ENCODE data around the gene ASXL1.

ASXL1 gene

GRCh38 chr20:32448306-32449056, 90.3 kb downstream of the ASXL1 start:
- no peak overlapping the region for H3K4me3 ChIP-seq (ENCODE audit: extremely low read depth, insufficient read depth, low read length, poor library complexity, severe bottlenecking)
- H3K27ac ChIP-seq (ENCODE audit: low read depth, low read length, severe bottlenecking): no peak overlapping the region
- WGBS, 2 experiments (ENCODE audit: insufficient coverage in 2 of 2): 91 to 95% methylated on average over 10 of the region's 13 CpGs
- H3K9me3 ChIP-seq (ENCODE audit: control insufficient read depth, low read length): no peaks in the 10 kb centered on the region
- H3K4me1 ChIP-seq (ENCODE audit: control insufficient read depth, insufficient read depth, low read length, poor library complexity, severe bottlenecking): peaks cover 27% of the 10 kb centered on the region
- H3K36me3 ChIP-seq (ENCODE audit: control insufficient read depth, insufficient read depth, low read length): peaks cover 99% of the 10 kb centered on the region

DNA sequence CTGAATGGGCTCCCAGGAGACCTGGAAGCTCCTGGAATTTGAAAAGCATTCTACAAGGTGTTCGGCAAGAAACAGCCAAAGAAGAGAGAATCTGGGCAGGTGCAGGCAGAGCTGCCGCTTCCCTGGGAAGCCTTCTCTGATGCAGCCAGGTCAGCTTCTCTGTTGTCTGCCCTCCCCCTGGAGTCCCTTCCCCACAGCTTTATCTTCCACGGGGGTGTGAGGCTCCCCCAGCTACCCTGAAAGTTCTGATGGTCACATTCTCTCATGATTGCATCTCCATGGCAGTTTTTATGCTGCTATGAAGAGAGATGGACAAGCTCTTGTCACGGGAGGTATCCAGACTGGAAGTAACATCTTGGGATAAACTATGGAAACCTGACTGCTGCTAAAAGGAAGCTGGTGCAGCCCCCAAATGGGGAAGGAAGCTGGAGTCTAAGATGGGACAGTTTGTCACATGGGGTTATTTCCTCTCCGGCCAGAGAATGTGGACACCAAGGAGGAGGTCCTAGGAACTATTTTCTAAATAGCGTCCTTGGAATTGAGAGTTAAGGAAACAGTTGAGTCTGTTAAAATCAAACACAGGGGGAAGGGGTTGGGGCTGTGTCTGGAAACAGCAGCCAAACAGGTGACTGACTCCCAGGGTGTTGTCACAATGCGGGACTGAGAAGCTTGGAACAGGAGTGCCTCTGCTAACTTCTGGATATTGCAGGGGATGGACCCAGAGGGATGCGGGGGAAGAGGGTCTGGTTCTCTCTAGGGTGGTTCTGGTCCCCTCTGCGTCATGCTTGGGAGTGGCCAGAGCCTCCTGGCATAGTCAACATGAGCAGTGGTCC, 91.1 kb downstream of the ASXL1 start:
- peak overlapping the region; percentile 29 for H3K27ac ChIP-seq (ENCODE audit: low read depth, low read length, severe bottlenecking)
- WGBS, 2 experiments (ENCODE audit: insufficient coverage in 2 of 2): 96% methylated on average over 7 to 8 of the region's 9 CpGs
- peaks cover 27% of the 10 kb centered on the region for H3K4me1 ChIP-seq (ENCODE audit: control insufficient read depth, insufficient read depth, low read length, poor library complexity, severe bottlenecking)
- H3K4me3 ChIP-seq (ENCODE audit: extremely low read depth, insufficient read depth, low read length, poor library complexity, severe bottlenecking): no peak overlapping the region
- H3K36me3 ChIP-seq (ENCODE audit: control insufficient read depth, insufficient read depth, low read length): peaks cover 100% of the 10 kb centered on the region
- no peaks in the 10 kb centered on the region for H3K9me3 ChIP-seq (ENCODE audit: control insufficient read depth, low read length)

DNA sequence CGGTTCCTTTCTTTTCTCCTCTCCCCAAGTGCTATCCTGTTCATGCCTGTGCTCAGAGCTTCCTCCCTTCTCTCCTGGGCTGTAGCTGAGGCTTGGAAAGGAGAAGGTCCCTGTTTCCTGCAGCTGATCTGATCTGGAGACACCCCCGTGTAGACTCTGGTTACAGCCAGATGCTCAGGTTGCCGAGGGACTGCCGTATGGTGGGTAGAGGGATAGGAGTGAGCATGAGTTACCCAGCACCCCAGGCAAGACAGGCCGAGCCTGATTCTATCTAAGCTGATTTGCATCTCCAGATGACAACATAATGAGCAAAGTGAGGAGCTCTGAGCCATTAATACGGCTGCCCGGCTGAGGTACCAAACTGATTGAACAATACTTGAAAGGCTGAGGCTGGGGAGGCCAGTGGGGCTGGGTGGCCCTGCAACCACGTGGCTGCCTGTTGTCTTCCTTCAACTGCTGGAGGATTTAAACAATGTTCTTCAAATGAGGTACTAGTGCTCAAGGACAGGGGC, 91.8 kb downstream of the ASXL1 start:
- 91 to 98% methylated on average over 6 to 7 of the region's 8 CpGs for WGBS, 2 experiments (ENCODE audit: insufficient coverage in 2 of 2)
- H3K9me3 ChIP-seq (ENCODE audit: control insufficient read depth, low read length): no peaks in the 10 kb centered on the region

GRCh38 chr20:32450484-32451061, 92.4 kb downstream of the ASXL1 start:
- 93 to 96% methylated on average over 6 to 8 of the region's 9 CpGs for WGBS, 2 experiments (ENCODE audit: insufficient coverage in 2 of 2)
- H3K9me3 ChIP-seq (ENCODE audit: control insufficient read depth, low read length): no peaks in the 10 kb centered on the region
- H3K4me1 ChIP-seq (ENCODE audit: control insufficient read depth, insufficient read depth, low read length, poor library complexity, severe bottlenecking): peaks cover 22% of the 10 kb centered on the region
- peaks cover 100% of the 10 kb centered on the region for H3K36me3 ChIP-seq (ENCODE audit: control insufficient read depth, insufficient read depth, low read length)
- no peak overlapping the region for H3K4me3 ChIP-seq (ENCODE audit: extremely low read depth, insufficient read depth, low read length, poor library complexity, severe bottlenecking)
- peak overlapping the region; percentile 45 for H3K27ac ChIP-seq (ENCODE audit: low read depth, low read length, severe bottlenecking)

More for the DNA sequence above, 91.8 kb downstream of the ASXL1 start:
- Histone ChIP-seq H3K4me3 (ENCODE audit: extremely low read depth, insufficient read depth, low read length, poor library complexity, severe bottlenecking) (no peak overlapping the region), H3K4me1 (ENCODE audit: control insufficient read depth, insufficient read depth, low read length, poor library complexity, severe bottlenecking) (peaks cover 25% of the 10 kb centered on the region), H3K36me3 (ENCODE audit: control insufficient read depth, insufficient read depth, low read length) (peaks cover 100% of the 10 kb centered on the region), H3K27ac (ENCODE audit: low read depth, low read length, severe bottlenecking) (peak overlapping the region; percentile 45)

GRCh38 chr20:32451340-32451681, 93.2 kb downstream of the ASXL1 start:
- no peak overlapping the region for H3K27ac ChIP-seq (ENCODE audit: low read depth, low read length, severe bottlenecking)
- H3K9me3 ChIP-seq (ENCODE audit: control insufficient read depth, low read length): no peaks in the 10 kb centered on the region
- H3K4me3 ChIP-seq (ENCODE audit: extremely low read depth, insufficient read depth, low read length, poor library complexity, severe bottlenecking): no peak overlapping the region
- H3K36me3 ChIP-seq (ENCODE audit: control insufficient read depth, insufficient read depth, low read length): peaks cover 100% of the 10 kb centered on the region
- WGBS, 2 experiments (ENCODE audit: insufficient coverage in 2 of 2): 97 to 99% methylated on average over 6 to 8 of the region's 8 CpGs
- peaks cover 19% of the 10 kb centered on the region for H3K4me1 ChIP-seq (ENCODE audit: control insufficient read depth, insufficient read depth, low read length, poor library complexity, severe bottlenecking)

GRCh38 chr20:32451682-32452461, 93.7 kb downstream of the ASXL1 start:
- no peak overlapping the region for H3K4me3 ChIP-seq (ENCODE audit: extremely low read depth, insufficient read depth, low read length, poor library complexity, severe bottlenecking)
- 91 to 92% methylated on average over 16 to 22 of the region's 27 CpGs for WGBS, 2 experiments (ENCODE audit: insufficient coverage in 2 of 2)
- H3K27ac ChIP-seq (ENCODE audit: low read depth, low read length, severe bottlenecking): no peak overlapping the region
- H3K4me1 ChIP-seq (ENCODE audit: control insufficient read depth, insufficient read depth, low read length, poor library complexity, severe bottlenecking): peaks cover 22% of the 10 kb centered on the region
- no peaks in the 10 kb centered on the region for H3K9me3 ChIP-seq (ENCODE audit: control insufficient read depth, low read length)
- peaks cover 99% of the 10 kb centered on the region for H3K36me3 ChIP-seq (ENCODE audit: control insufficient read depth, insufficient read depth, low read length)

DNA sequence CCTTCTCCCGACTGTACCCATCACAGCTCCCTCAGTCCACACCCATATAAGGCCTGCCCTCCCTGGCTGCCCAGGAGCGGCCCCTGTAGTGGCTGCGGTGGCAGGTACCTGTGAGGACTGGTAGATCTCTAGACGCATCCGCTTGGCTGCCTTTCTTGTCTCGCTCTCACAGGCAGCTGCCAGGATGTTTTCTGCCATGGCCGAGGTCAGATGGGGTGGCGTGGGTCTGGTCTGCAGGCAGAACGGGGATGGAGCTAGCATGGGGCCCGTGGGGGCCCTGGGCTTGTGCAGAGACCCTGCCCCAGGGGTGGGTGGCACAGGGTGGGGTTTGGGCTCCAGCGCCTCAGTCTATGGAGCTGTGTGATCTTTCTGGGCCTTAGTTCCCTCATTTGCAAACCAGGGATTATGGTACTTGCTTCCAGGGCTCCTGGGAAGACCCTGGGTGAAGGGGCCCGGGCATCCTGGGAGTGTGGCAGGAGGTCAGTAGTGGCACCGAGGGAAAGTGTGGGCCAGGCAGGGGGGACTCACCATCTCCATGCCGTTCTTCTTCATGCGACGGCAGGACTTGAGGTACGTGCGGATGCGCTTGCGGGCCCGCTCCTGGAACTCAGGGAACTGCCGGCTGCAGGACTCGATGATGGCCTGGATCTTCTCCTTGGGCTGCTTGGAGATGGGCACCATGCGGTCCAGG, 94.8 kb downstream of the ASXL1 start:
- 94 to 98% methylated on average over 22 to 24 of the region's 24 CpGs for WGBS, 2 experiments (ENCODE audit: insufficient coverage in 2 of 2)
- Histone ChIP-seq H3K9me3 (ENCODE audit: control insufficient read depth, low read length) (no peaks in the 10 kb centered on the region), H3K36me3 (ENCODE audit: control insufficient read depth, insufficient read depth, low read length) (peaks cover 88% of the 10 kb centered on the region), H3K27ac (ENCODE audit: low read depth, low read length, severe bottlenecking) (no peak overlapping the region), H3K4me3 (ENCODE audit: extremely low read depth, insufficient read depth, low read length, poor library complexity, severe bottlenecking) (no peak overlapping the region), H3K4me1 (ENCODE audit: control insufficient read depth, insufficient read depth, low read length, poor library complexity, severe bottlenecking) (peaks cover 28% of the 10 kb centered on the region)

GRCh38 chr20:32453467-32454163, 95.5 kb downstream of the ASXL1 start:
- H3K4me3 ChIP-seq (ENCODE audit: extremely low read depth, insufficient read depth, low read length, poor library complexity, severe bottlenecking): no peak overlapping the region
- H3K27ac ChIP-seq (ENCODE audit: low read depth, low read length, severe bottlenecking): no peak overlapping the region
- no peaks in the 10 kb centered on the region for H3K9me3 ChIP-seq (ENCODE audit: control insufficient read depth, low read length)
- H3K36me3 ChIP-seq (ENCODE audit: control insufficient read depth, insufficient read depth, low read length): peaks cover 81% of the 10 kb centered on the region
- peaks cover 35% of the 10 kb centered on the region for H3K4me1 ChIP-seq (ENCODE audit: control insufficient read depth, insufficient read depth, low read length, poor library complexity, severe bottlenecking)
- 96% methylated on average over 26 to 27 of the region's 28 CpGs for WGBS, 2 experiments (ENCODE audit: insufficient coverage in 2 of 2)

DNA sequence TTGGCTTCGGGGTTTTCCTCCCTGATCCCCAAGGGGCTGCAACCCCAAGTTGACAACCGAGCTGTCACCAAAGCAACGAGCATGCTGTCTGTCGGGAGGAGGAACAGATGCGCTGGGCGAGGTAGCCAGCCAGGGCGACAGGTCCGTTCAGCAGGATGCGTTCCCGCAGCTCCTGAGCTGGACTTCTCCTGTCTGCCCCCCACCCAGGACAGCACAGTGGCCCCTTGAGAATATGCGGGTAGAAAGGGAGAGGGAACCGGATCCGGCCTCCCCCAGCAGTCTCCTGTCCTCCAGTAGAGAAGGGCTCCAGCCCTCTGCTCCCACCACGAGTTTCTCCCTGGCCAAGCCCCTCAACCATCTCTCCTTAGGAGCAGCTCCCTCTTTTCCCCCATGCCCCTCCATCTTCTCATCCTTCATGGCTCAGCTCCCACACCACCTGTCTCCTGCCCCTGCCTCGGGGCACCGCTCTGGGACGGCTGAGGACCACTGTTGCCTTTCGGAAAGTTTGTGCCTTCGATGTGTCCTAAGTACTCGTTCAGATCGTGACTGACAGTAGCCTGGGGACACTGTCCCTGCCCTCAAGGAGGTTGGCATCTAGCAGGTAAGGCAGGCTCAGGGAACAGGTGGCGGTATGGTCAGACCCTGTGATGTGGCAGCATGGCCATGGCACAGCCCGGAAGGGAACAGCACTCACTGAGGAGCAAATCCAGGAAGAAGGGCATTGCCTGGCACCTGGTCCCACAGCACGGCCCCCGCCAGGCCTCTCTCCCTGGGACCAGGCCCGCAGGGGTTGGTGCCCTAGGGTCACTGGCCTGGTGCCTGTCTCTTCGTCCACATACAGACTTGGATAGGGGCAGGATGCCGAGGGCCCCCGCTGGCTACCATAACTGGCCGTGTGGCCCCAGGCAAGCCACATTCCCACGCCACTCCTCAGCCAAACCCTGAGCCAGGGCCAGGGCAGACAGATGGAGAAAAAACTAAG, 96.3 kb downstream of the ASXL1 start:
- Histone ChIP-seq H3K36me3 (ENCODE audit: control insufficient read depth, insufficient read depth, low read length) (peaks cover 80% of the 10 kb centered on the region), H3K27ac (ENCODE audit: low read depth, low read length, severe bottlenecking) (no peak overlapping the region), H3K9me3 (ENCODE audit: control insufficient read depth, low read length) (no peaks in the 10 kb centered on the region), H3K4me3 (ENCODE audit: extremely low read depth, insufficient read depth, low read length, poor library complexity, severe bottlenecking) (no peak overlapping the region), H3K4me1 (ENCODE audit: control insufficient read depth, insufficient read depth, low read length, poor library complexity, severe bottlenecking) (peaks cover 38% of the 10 kb centered on the region)
- WGBS, 2 experiments (ENCODE audit: insufficient coverage in 2 of 2): 95 to 97% methylated on average over 22 to 30 of the region's 31 CpGs
